K562 (cell line): ENCODE measurements around the gene ZNF232. TPM values are rescaled to one million over a fixed set of nuclear protein-coding genes. Genes with fewer than 3 reads are reported as not detected.
A peak's percentile ranks its signal among the peaks of the same experiment; 100 is the strongest.

Source experiments
- CCNT2 ChIP-seq: IDR thresholded peaks from 2 replicates; pipeline ENCODE4 v1.6.1; 2011; ENCODE audit warnings: borderline replicate concordance, low read depth, mild to moderate bottlenecking, moderate library complexity, mixed read lengths, low read length; ENCODE audit not compliant: insufficient read length; ENCODE audit errors: extremely low read depth
- ESRRA ChIP-seq: fragments of 450-650 bp; IDR thresholded peaks from 2 replicates; pipeline ENCODE4 v1.6.1; 2014; ENCODE audit warnings: low read depth, mild to moderate bottlenecking, moderate library complexity, borderline replicate concordance
- FOXO4 ChIP-seq: fragments of 450-650 bp; formaldehyde crosslinking; IDR thresholded peaks from 2 replicates; pipeline ENCODE4 v1.4.0; 2020; ENCODE audit warnings: mild to moderate bottlenecking, moderate library complexity
- HCFC1 ChIP-seq: IDR thresholded peaks from 2 replicates; pipeline ENCODE4 v1.6.1; 2012; ENCODE audit warnings: low read depth, low read length, improper control_type of control experiment
- KDM2B ChIP-seq: fragments of 250-450 bp; sonication (Bioruptor Pico); IDR thresholded peaks from 2 replicates; pipeline ENCODE4 v1.8.0; 2021; ENCODE audit warnings: mild to moderate bottlenecking, moderate library complexity
- MLLT1 ChIP-seq, 2 experiments: fragments of 450-650 bp; IDR thresholded peaks; 2 replicates each; pipeline ENCODE4 v1.6.1; 2016
- NELFE ChIP-seq: IDR thresholded peaks from 2 replicates; pipeline ENCODE4 v1.6.1; 2011; ENCODE audit warnings: mild to moderate bottlenecking; ENCODE audit not compliant: insufficient read depth, insufficient read length
- NFYB ChIP-seq: IDR thresholded peaks from 2 replicates; pipeline ENCODE4 v1.6.1; 2011; ENCODE audit warnings: mild to moderate bottlenecking, moderate library complexity; ENCODE audit not compliant: insufficient read length; ENCODE audit errors: extremely low read depth
- PBX2 ChIP-seq, 2 experiments: IDR thresholded peaks in 1 of 2; conservative IDR thresholded peaks in 1 of 2; 2 replicates each; pipeline ENCODE4 v1.6.1; 2016; ENCODE audit warnings: low read depth in 2 of 2, mild to moderate bottlenecking in 1 of 2, missing compliant biosample characterization in 1 of 2, missing genetic modification characterization in 1 of 2, moderate library complexity in 1 of 2
- SETDB1 ChIP-seq: IDR thresholded peaks from one replicate; pipeline ENCODE4 v1.6.1; 2012; ENCODE audit warnings: low read length, control low read depth, inconsistent platforms
- TCF7L2 ChIP-seq: fragments of 150-350 bp; IDR thresholded peaks from 2 replicates; pipeline ENCODE4 v1.6.1; 2016; ENCODE audit warnings: low read depth, mild to moderate bottlenecking, low read length, moderate library complexity
- ZNF197 ChIP-seq: fragments of 200-800 bp; sonication (Bioruptor generic); IDR thresholded peaks from 2 replicates; pipeline ENCODE4 v1.6.1; 2016; ENCODE audit warnings: low read depth, missing genetic modification characterization, missing compliant biosample characterization
- ZNF280B ChIP-seq: fragments of 250-450 bp; sonication (Bioruptor Pico); IDR thresholded peaks from 2 replicates; pipeline ENCODE4 v1.5.1; 2021; ENCODE audit warnings: mild to moderate bottlenecking
- polyA plus RNA-seq, 8 experiments: library from polyadenylated mRNA; depleted of rRNA in 4 of 8; stranded (reverse) in 5 of 8; unstranded in 3 of 8; fragments of >200 nt; fragmentation: Nextera tagmentation in 2 of 8; fragmentation: Illumina TruSeq in 1 of 8; extraction: Ambion mirVana in 2 of 8; extraction: Trizol in 1 of 8; gene quantifications; 2 replicates each; pipeline versions ENCODE4 v1.2.1 to v1.2.3, GENCODE V29; 2011 to 2014; ENCODE audit warnings: inconsistent platforms in 1 of 8, missing spikeins in 1 of 8
- total RNA-seq, 7 experiments: library from RNA; depleted of rRNA in 6 of 7; stranded (reverse); fragments of >200 nt in 6 of 7; fragmentation: Illumina TruSeq in 2 of 7; extraction: Trizol in 2 of 7; gene quantifications; 2 replicates each; pipeline versions ENCODE4 v1.2.1 to v1.2.3, GENCODE V29; 2011 to 2021; ENCODE audit warnings: low replicate concordance in 1 of 7

ZNF232 gene
- total and polyA plus RNA-seq, 9 of the 15 experiments (the other 6 are each of a cell fraction or from before 2014, with no cell fraction given), result 10.6 to 26.0 (median 13.0) TPM

- no peak for TF ChIP-seq ZNF280B (CRISPR knock-in tag)
- TF ChIP-seq FOXO4 (CRISPR knock-in tag), result no peak
- peak; percentile 37 for TF ChIP-seq CCNT2
- 0 out of 2 replicates have a peak, but pooled peaks have one; percentile 76 for TF ChIP-seq KDM2B (CRISPR knock-in tag)
- 0 out of 2 replicates have a peak, but pooled peaks have one; percentile 9 for TF ChIP-seq ESRRA
- TF ChIP-seq NFYB, result no peak
- TF ChIP-seq TCF7L2, result no peak
- no peak for TF ChIP-seq ZNF197
- TF ChIP-seq PBX2 (CRISPR knock-in tag; IDR thresholded peaks at IDR 0.05; ENCODE audit: low read depth), result no peak
- no peak for TF ChIP-seq PBX2 (tag; conservative IDR thresholded peaks at IDR 0.05; ENCODE audit: low read depth)
- TF ChIP-seq NELFE, result no peak
- TF ChIP-seq SETDB1, result no peak
- peak; percentile 88 for TF ChIP-seq HCFC1
- no peak for TF ChIP-seq MLLT1 (IDR thresholded peaks at IDR 0.05)
- TF ChIP-seq, all 486 proteins: peak for 84
Measured at GRCh38 chr17:5111402-5112204, at the start of gene ZNF232 (continued).
